ENCODE measurements around the gene MRGPRF.
A peak's percentile ranks its signal among the peaks of the same experiment; 100 is the strongest.

MRGPRF gene

DNA sequence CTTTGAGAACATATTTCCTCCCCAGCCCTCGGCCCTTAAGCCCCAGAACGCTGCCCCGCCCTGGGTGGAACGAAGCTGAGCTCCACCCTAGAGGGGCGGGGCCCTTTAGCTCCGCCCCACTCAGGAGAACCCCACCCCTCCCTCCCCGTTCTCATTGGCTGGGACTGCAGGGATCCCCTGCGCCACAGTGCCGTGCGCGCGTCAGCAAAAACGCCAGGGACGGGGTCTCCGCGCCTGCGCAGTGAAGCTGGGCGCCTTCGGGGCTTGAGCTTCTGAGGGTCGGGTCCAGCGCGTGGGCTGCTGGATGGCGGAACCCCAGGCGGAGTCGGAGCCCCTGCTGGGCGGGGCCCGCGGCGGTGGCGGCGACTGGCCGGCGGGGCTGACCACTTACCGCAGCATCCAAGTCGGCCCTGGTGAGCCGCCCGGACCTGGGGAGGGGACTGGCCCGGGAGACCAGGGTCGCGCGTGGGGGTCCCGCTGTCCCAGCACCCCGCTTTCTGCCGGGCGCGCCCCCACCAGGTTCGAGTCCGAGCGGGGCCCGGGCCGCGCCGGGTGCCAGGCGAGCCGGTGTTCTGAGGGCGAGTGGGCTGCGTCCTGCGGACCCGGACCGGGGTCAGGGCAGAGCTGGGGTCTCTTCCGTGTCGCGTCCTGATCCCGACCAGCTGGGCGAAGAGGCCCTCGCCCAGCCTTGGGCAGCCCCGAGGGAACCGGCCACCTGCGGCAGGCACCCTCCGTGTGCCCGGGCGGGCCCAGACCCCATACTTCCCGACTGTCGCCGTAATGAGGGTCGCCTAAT is 35.8 kb upstream of the MRGPRF start, which contains the start of gene TPCN2:
TSS of gene TPCN2 (plus strand) at position 239 of the 796 bp plus-strand sequence. CDS start at position 305, 66 bp downstream.
- H3K27ac ChIP-seq = peak within 1 kb of the TSS; percentile 54
- TF ChIP-seq, protein P1, sequence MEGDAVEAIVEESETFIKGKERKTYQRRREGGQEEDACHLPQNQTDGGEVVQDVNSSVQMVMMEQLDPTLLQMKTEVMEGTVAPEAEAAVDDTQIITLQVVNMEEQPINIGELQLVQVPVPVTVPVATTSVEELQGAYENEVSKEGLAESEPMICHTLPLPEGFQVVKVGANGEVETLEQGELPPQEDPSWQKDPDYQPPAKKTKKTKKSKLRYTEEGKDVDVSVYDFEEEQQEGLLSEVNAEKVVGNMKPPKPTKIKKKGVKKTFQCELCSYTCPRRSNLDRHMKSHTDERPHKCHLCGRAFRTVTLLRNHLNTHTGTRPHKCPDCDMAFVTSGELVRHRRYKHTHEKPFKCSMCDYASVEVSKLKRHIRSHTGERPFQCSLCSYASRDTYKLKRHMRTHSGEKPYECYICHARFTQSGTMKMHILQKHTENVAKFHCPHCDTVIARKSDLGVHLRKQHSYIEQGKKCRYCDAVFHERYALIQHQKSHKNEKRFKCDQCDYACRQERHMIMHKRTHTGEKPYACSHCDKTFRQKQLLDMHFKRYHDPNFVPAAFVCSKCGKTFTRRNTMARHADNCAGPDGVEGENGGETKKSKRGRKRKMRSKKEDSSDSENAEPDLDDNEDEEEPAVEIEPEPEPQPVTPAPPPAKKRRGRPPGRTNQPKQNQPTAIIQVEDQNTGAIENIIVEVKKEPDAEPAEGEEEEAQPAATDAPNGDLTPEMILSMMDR (IDR thresholded peaks at IDR 0.05) = no peak
- TF ChIP-seq ZFX (IDR thresholded peaks at IDR 0.05; ENCODE audit: borderline replicate concordance) = no peak

DNA sequence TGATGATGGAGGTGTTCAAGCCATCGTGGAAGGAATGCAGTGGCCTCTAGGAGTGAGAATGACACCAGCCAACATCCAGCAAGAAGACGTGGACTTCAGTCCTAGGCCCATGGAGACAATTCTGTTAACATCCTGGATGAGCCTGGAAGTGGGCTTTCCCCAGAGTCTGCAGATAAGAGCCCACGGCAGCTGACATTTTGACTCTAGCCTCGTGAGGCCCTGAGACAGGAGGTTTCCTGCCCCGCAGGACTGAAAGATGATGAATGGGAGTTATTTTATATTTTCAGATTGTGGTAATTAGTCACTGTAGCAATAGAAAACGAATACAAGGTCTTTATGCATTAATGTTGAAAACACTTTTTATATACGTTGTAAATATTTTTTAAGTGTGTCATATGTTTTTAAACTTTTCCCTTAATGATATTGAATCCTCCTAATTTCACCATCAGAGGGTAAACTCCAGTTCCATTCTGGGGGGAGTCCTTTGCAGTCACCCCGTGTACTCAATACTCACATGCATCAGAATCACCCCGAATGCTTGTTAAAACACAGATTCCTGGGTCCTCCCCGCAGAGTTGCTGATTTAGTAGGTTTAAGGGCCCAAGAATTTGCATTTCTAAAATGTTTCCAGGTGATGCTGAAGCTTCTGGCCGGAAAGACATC is 35.1 kb upstream of the MRGPRF start:
- TF ChIP-seq, protein P1 (IDR thresholded peaks at IDR 0.05) = no peak
- TF ChIP-seq ZFX (IDR thresholded peaks at IDR 0.05; ENCODE audit: borderline replicate concordance) = no peak

DNA sequence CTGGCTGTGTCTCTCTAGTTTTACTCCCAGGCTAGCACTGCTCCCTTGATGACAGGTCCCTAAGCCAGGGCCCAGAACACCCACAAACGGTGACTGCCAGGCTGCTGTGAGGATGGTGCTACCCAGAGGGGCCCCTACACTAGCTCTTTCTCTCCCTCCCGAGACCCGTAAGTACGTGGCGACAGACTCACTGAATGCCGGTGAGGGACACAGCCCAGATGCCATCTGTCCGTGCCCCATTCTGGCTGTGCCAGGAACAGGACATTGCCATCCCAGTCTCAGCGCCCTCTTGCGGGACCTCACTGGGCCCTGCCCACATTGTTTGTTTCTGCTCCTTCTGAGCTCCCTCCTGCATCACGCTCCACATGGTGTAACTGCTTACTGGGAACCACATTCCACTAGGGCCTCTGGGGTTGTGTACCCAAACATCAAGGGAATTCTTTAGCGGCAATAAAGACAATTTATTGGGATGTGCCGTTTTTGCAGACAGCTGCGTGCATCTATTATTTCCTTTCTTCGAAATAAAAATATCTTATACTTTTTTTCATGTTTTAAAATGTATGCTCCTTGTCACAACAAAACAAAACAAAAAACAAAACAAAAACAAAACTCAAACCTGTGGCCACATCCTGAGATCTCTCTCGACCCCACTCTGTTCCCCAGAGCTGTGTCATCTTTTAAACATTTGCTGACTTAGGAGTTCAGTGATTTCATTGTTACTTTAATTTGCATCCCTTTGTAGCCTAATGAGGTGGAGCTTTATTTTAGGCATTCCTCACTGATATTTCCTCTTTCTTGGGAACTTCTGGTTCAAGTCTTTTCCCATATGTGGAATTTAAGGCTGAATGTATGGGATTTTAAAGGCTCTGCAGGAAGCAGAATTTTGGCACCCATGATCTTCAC is 31.3 kb upstream of the MRGPRF start:
- H3K27ac ChIP-seq = no peak overlapping the region
- TF ChIP-seq ZFX (IDR thresholded peaks at IDR 0.05; ENCODE audit: borderline replicate concordance) = no peak
- TF ChIP-seq, protein P1 (IDR thresholded peaks at IDR 0.05) = peak; percentile 90

More for the DNA sequence above, 35.1 kb upstream of the MRGPRF start:
- H3K27ac ChIP-seq = no peak overlapping the region

DNA sequence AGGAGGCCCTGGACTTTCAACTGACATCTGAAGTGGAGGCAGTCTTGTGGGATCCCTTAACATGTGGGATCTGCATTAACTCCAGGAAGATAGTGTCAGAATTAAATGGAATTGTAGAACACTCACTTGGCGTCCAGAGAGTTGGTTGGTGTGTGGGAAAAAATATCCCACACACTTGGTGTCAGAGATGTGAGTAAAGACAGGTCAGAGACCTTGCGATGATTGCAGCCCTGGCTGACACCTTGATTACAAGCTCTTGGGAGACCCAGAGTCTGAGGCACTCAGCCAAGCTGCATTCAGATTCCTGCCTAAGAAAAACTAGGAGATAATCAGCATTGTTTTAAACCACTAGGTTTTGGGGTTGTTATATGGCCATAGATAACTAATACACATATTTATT is 28.5 kb upstream of the MRGPRF start:
- TF ChIP-seq ZFX (IDR thresholded peaks at IDR 0.05; ENCODE audit: borderline replicate concordance) = no peak
- TF ChIP-seq, protein P1 (IDR thresholded peaks at IDR 0.05) = no peak
- H3K27ac ChIP-seq = no peak overlapping the region

DNA sequence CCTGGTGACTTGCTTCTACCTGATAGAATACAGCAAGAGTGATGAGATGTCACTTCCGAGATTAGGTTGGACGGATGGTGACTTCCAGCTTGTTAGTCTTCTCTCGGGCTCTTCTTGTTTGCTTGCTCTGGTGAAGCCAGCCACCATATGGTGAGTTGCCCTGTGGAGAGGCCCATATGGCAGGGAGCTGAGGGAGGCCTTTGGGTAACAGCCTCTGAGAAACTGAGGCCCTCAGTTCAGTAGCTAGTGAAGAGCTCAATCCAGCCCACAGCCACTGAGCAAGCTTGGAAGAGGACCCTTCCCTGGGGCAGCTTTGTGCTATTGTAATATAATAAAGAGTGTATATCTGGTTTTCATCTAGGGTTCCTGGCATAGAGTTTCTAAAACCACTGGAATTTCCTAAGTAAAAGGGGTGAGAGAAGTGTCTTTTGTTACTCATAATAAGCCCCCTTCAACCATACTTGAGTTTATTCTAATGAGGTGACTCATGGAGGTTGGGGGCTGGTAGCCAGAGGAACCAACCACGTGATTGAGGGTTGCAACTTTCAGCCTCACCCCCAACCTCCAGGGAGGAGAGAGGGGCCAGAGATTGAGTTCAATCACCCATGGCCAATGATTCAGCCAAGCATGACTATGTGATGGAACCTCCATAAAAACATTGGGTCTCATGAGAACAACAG is 27.7 kb upstream of the MRGPRF start:
- no peak overlapping the region for H3K27ac ChIP-seq
- TF ChIP-seq, protein P1 (IDR thresholded peaks at IDR 0.05) = no peak
- TF ChIP-seq ZFX (IDR thresholded peaks at IDR 0.05; ENCODE audit: borderline replicate concordance) = no peak

DNA sequence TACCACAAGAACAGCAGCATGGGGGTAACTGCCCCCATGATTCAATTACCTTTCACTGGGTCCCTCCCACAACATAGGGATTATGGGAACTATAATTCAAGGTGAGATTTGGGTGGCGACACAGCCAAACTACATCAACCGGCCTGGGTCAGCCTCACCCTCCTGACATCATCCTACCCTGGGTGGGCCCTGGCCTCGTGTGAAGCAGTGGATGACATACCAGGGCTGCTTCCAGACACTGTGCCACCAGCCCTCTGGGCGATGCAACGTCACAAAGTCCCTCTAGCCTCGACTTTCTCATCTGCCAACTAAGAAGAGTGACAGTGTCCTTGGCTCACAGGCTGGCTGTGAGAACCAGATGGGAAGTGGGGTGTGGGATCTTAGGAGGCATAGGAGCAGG is 27.0 kb upstream of the MRGPRF start:
- TF ChIP-seq, protein P1 (IDR thresholded peaks at IDR 0.05) = no peak
- no peak for TF ChIP-seq ZFX (IDR thresholded peaks at IDR 0.05; ENCODE audit: borderline replicate concordance)
- H3K27ac ChIP-seq = no peak overlapping the region

All from 22Rv1 (cell line).